ENCODE results near the gene ZNF526.

Gene ZNF526

GRCh38 chr19:42244347-42245220 is 24.5 kb downstream of the ZNF526 start:
- H3K27ac ChIP-seq, result peak overlapping the region; percentile 92
- TF ChIP-seq CTCF (conservative IDR thresholded peaks at IDR 0.05) (peak; percentile 73), ZFX (IDR thresholded peaks at IDR 0.05) (no peak)

- H3K27ac ChIP-seq, result no peak overlapping the region; the same call in 1 of the 2 replicates
- no peak for TF ChIP-seq CTCF (conservative IDR thresholded peaks at IDR 0.05)
- TF ChIP-seq ZFX (IDR thresholded peaks at IDR 0.05), result no peak
Measured at GRCh38 chr19:42245231-42245630, 25.1 kb downstream of the ZNF526 start.

- TF ChIP-seq ZFX (IDR thresholded peaks at IDR 0.05) (no peak), CTCF (conservative IDR thresholded peaks at IDR 0.05) (no peak; the same call in 1 of the 2 replicates)
- H3K27ac ChIP-seq, result no peak overlapping the region
Measured at GRCh38 chr19:42246143-42246921, 26.2 kb downstream of the ZNF526 start.

GRCh38 chr19:42246922-42247639 is 27.0 kb downstream of the ZNF526 start:
- H3K27ac ChIP-seq, result no peak overlapping the region
- TF ChIP-seq ZFX (IDR thresholded peaks at IDR 0.05), result no peak
- no peak for TF ChIP-seq CTCF (conservative IDR thresholded peaks at IDR 0.05)

- TF ChIP-seq ZFX (IDR thresholded peaks at IDR 0.05), result no peak
- no peak for TF ChIP-seq CTCF (conservative IDR thresholded peaks at IDR 0.05)
- H3K27ac ChIP-seq, result no peak overlapping the region
Measured at GRCh38 chr19:42247640-42248199, 27.6 kb downstream of the ZNF526 start.

- H3K27ac ChIP-seq, result no peak overlapping the region
- TF ChIP-seq ZFX (IDR thresholded peaks at IDR 0.05) (no peak), CTCF (conservative IDR thresholded peaks at IDR 0.05) (no peak)
Measured at GRCh38 chr19:42248270-42249148, 28.4 kb downstream of the ZNF526 start.
